Measurements from ENCODE around the gene PCDH9.

The PCDH9 gene

GRCh38 chr13:66462187-66462586, 767.9 kb downstream of the PCDH9 start:
- DNase-seq (ENCODE audit: low read depth) = no peak

GRCh38 chr13:66461021-66461420, 769.1 kb downstream of the PCDH9 start:
- no peak for DNase-seq (ENCODE audit: low read depth)

GRCh38 chr13:66459634-66460033, 770.5 kb downstream of the PCDH9 start:
- DNase-seq (ENCODE audit: low read depth) = no peak

GRCh38 chr13:66459143-66459542, 771.0 kb downstream of the PCDH9 start:
- no peak for DNase-seq (ENCODE audit: low read depth)

GRCh38 chr13:66446413-66446812, 783.7 kb downstream of the PCDH9 start:
- DNase-seq (ENCODE audit: low read depth) = no peak

GRCh38 chr13:66443926-66444325, 786.2 kb downstream of the PCDH9 start:
- no peak for DNase-seq (ENCODE audit: low read depth)

GRCh38 chr13:66440938-66441337, 789.2 kb downstream of the PCDH9 start:
- no peak for DNase-seq (ENCODE audit: low read depth)

GRCh38 chr13:66430728-66431127, 799.4 kb downstream of the PCDH9 start:
- DNase-seq (ENCODE audit: low read depth) = no peak

- DNase-seq (ENCODE audit: low read depth) = no peak
Measured at GRCh38 chr13:66430269-66430668, 799.9 kb downstream of the PCDH9 start.

- no peak for DNase-seq (ENCODE audit: low read depth)
Measured at GRCh38 chr13:66429156-66429555, 801.0 kb downstream of the PCDH9 start.

GRCh38 chr13:66427458-66427861, 802.7 kb downstream of the PCDH9 start:
- DNase-seq (ENCODE audit: low read depth) = no peak

GRCh38 chr13:66425741-66426140, 804.4 kb downstream of the PCDH9 start:
- DNase-seq (ENCODE audit: low read depth) = no peak

GRCh38 chr13:66424422-66424821, 805.7 kb downstream of the PCDH9 start:
- DNase-seq (ENCODE audit: low read depth) = no peak

- DNase-seq (ENCODE audit: low read depth) = no peak
Measured at GRCh38 chr13:66415444-66415843, 814.7 kb downstream of the PCDH9 start.

GRCh38 chr13:66414066-66414800, 815.9 kb downstream of the PCDH9 start:
- DNase-seq (ENCODE audit: low read depth) = no peak

GRCh38 chr13:66410314-66410713, 819.8 kb downstream of the PCDH9 start:
- DNase-seq (ENCODE audit: low read depth) = no peak

GRCh38 chr13:66409542-66409941, 820.6 kb downstream of the PCDH9 start:
- DNase-seq (ENCODE audit: low read depth) = no peak

- DNase-seq (ENCODE audit: low read depth) = no peak
Measured at GRCh38 chr13:66407128-66407527, 823.0 kb downstream of the PCDH9 start.

GRCh38 chr13:66405908-66406802, 824.0 kb downstream of the PCDH9 start:
- DNase-seq (ENCODE audit: low read depth) = no peak

GRCh38 chr13:66402546-66402945, 827.6 kb downstream of the PCDH9 start:
- DNase-seq (ENCODE audit: low read depth) = no peak

GRCh38 chr13:66402066-66402465, 828.1 kb downstream of the PCDH9 start:
- no peak for DNase-seq (ENCODE audit: low read depth)

- no peak for DNase-seq (ENCODE audit: low read depth)
Measured at GRCh38 chr13:66400292-66400691, 829.8 kb downstream of the PCDH9 start.

- no peak for DNase-seq (ENCODE audit: low read depth)
Measured at GRCh38 chr13:66399873-66400272, 830.3 kb downstream of the PCDH9 start.

Measured in stimulated activated CD8-positive, alpha-beta memory T cell treated with anti-CD3 and anti-CD28 coated beads, Interleukin-12 subunit alpha, Interleukin-12 subunit beta, amount 100 ng/mL, for 4 hours (primary cell).